Cardiac muscle cell (in vitro differentiated cells and primary cell): ENCODE results near the gene TFDP1. TPM values are rescaled to one million over a fixed set of nuclear protein-coding genes. Genes with fewer than 3 reads are reported as not detected.

Experiments used
- DNase-seq, 2 donors: peaks; one replicate each; pipeline versions ENCODE4 v3.0.0 to v3.0.0-alpha.2; 2010 to 2017; ENCODE audit warnings: low read depth in 1 of 2, low spot score in 1 of 2
- H3K27ac ChIP-seq: fragments of 200-600 bp; sonication (generic); 2 replicates; pipeline ENCODE4 v1.5.1; 2016
- H3K27me3 ChIP-seq: fragments of 200-600 bp; sonication (generic); 2 replicates; pipeline ENCODE4 v1.6.0; 2016; ENCODE audit warnings: control low read depth
- H3K36me3 ChIP-seq: fragments of 200-600 bp; sonication (generic); 2 replicates; pipeline ENCODE4 v1.5.1; 2016; ENCODE audit warnings: control low read depth
- H3K4me1 ChIP-seq: fragments of 200-600 bp; sonication (generic); 2 replicates; pipeline ENCODE4 v1.8.1; 2017; ENCODE audit warnings: low read depth, mild to moderate bottlenecking, mixed run types
- H3K4me3 ChIP-seq: fragments of 200-600 bp; sonication (generic); 2 replicates; pipeline ENCODE4 v1.5.1; 2016; ENCODE audit warnings: mild to moderate bottlenecking
- H3K9me3 ChIP-seq: fragments of 200-600 bp; sonication (generic); 2 replicates; pipeline ENCODE4 v1.5.1; 2017; ENCODE audit warnings: low read depth, mild to moderate bottlenecking, control low read depth
- polyA plus RNA-seq: library from polyadenylated mRNA; unstranded; fragments of >200 nt; fragmentation: Nextera tagmentation; extraction: Ambion mirVana; gene quantifications from 2 replicates; pipeline ENCODE4 v1.2.1, GENCODE V29; 2016
- total RNA-seq: library from RNA; depleted of rRNA; stranded (reverse); fragments of >200 nt; gene quantifications from 2 replicates; pipeline ENCODE4 v1.2.3, GENCODE V29; 2016
- TF ChIP-seq, protein P1 (sequence below): IDR thresholded peaks from 2 replicates; pipeline ENCODE4 v1.5.1; 2012; ENCODE audit warnings: low read depth, mild to moderate bottlenecking, low read length

Gene TFDP1
- total and polyA plus RNA-seq, 2 experiments from 2014 or later = 36.9 to 81.7 TPM

DNA sequence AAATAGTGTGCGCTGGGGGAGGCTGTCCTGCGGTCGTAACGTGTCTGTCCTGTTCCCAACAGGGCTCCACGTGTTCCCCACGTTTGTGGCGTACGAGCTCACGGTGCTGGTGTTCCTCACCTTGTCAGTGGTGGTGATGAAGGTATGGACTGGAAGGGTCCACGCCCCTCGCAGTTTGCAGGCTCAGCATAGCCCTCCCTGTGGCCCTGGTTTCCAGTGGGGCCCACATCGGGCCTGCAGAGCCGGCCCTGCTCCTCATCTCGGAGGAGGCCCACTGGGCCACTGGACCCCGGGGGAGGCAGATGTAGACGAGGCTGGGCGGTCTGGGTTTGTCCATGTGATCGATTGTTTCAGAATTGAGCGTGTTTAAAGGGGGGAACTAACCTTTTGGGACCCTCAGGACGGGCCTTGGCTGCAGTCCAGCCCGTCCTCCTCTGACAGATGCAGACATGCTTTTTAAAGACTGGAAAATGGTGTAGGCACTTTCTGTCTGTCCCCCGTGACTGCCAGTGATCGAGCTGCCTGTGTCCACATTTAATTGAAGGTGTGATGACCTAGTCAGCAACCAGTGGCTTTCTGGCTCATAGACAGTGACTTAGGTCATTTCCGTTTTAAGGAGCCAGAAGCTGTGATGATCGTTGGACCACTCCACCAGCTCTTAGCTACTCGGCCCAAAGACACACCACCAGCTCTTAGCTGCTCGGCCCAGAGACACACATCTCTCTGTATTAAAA is 37.1 kb upstream of the TFDP1 start:
- TF ChIP-seq, protein P1, sequence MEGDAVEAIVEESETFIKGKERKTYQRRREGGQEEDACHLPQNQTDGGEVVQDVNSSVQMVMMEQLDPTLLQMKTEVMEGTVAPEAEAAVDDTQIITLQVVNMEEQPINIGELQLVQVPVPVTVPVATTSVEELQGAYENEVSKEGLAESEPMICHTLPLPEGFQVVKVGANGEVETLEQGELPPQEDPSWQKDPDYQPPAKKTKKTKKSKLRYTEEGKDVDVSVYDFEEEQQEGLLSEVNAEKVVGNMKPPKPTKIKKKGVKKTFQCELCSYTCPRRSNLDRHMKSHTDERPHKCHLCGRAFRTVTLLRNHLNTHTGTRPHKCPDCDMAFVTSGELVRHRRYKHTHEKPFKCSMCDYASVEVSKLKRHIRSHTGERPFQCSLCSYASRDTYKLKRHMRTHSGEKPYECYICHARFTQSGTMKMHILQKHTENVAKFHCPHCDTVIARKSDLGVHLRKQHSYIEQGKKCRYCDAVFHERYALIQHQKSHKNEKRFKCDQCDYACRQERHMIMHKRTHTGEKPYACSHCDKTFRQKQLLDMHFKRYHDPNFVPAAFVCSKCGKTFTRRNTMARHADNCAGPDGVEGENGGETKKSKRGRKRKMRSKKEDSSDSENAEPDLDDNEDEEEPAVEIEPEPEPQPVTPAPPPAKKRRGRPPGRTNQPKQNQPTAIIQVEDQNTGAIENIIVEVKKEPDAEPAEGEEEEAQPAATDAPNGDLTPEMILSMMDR = no peak
- H3K27ac ChIP-seq = no peak overlapping the region
- no peaks in the 10 kb centered on the region for H3K4me1 ChIP-seq
- no peak overlapping the region for H3K4me3 ChIP-seq
- DNase-seq = peak in 1 of 2 donors; percentile 30
- peaks cover 3% of the 10 kb centered on the region for H3K36me3 ChIP-seq
- no peaks in the 10 kb centered on the region for H3K9me3 ChIP-seq
- H3K27me3 ChIP-seq = no peaks in the 10 kb centered on the region

DNA sequence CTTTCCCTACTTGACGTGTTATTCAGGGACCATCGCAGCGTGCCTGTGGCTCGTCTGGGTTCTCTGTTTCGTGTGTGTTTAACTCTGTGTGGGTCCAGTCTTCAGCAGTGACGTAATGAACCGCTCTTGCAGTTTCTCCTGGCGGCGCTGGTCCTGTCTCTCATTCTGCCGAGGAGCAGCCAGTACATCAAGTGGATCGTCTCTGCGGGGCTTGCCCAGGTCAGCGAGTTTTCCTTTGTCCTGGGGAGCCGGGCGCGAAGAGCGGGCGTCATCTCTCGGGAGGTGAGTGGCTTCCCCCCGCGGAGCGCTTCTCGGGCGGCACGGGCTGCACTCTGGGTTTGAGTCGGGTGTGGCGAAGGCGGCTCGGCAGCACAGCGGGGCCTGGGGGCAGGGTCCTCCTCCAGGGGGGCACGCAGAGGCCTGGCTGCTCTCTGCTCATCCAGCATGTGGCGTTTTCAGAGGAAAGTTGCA is 36.3 kb upstream of the TFDP1 start:
- Histone ChIP-seq H3K27me3 (no peaks in the 10 kb centered on the region), H3K36me3 (peaks cover 3% of the 10 kb centered on the region), H3K4me1 (no peaks in the 10 kb centered on the region), H3K9me3 (no peaks in the 10 kb centered on the region), H3K27ac (no peak overlapping the region), H3K4me3 (no peak overlapping the region)
- DNase-seq = peak in 1 of 2 donors; percentile 40
- TF ChIP-seq, protein P1 = no peak

- H3K9me3 ChIP-seq = no peaks in the 10 kb centered on the region
- no peak overlapping the region for H3K27ac ChIP-seq
- TF ChIP-seq, protein P1 = no peak
- H3K36me3 ChIP-seq = peaks cover 3% of the 10 kb centered on the region
- H3K4me3 ChIP-seq = no peak overlapping the region
- DNase-seq = no peak
- no peaks in the 10 kb centered on the region for H3K4me1 ChIP-seq
- H3K27me3 ChIP-seq = no peaks in the 10 kb centered on the region
Observed at GRCh38 chr13:113548778-113549621, 35.6 kb upstream of the TFDP1 start.

- H3K9me3 ChIP-seq = no peaks in the 10 kb centered on the region
- H3K4me3 ChIP-seq = no peak overlapping the region
- H3K36me3 ChIP-seq = peaks cover 3% of the 10 kb centered on the region
- H3K27me3 ChIP-seq = no peaks in the 10 kb centered on the region
- H3K27ac ChIP-seq = no peak overlapping the region
- no peaks in the 10 kb centered on the region for H3K4me1 ChIP-seq
- no peak for DNase-seq
- TF ChIP-seq, protein P1 = no peak
Observed at GRCh38 chr13:113550453-113550852, 34.1 kb upstream of the TFDP1 start.

DNA sequence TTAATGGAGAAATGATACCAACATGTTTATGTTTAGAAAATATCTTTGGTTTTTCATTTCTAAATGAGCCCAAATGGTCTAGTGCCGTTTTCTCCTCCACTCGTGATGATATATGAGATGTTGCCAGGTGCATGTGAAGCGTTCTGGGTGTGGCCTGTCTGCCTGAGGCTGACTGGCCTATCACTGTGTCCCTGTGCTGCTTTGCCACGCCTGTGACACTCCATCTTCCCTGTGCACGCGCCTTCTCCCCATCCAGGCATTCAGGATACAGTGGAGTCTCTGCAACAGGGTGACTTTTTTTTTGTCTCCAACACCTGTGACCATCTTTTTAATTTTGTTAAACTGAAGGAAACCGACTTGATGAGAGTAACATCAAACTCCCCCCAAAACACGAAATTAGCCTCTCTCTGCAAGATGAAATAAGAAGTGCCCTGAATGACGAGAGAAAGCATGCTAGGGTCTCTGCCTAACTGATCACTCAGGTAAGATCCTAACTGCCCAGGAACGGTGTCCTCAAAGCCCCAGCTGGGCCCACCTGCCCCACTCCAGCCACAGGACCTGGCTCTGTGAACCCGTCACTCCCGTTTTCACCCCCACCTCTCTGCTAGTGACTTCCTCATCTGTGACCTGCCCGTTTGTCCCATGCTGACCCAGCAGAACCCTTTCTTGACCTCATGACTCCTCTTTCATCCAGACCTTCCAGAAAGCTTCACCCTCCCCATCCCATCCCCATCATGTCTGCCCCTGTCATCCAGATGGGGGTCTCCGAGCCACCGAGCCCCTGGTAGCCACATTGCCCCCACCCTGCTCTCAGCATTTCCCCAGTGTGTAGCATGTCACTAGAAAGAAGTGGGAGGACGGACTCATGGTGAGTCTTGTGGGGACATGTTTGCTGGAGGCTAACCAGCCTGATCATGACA is 33.2 kb upstream of the TFDP1 start:
- TF ChIP-seq, protein P1 = no peak
- Histone ChIP-seq H3K27me3 (no peaks in the 10 kb centered on the region), H3K4me3 (no peak overlapping the region), H3K27ac (no peak overlapping the region), H3K4me1 (no peaks in the 10 kb centered on the region), H3K36me3 (peaks cover 3% of the 10 kb centered on the region), H3K9me3 (no peaks in the 10 kb centered on the region)
- no peak for DNase-seq
